DMS53 treated with DMSO at 0.1 percent for 48 hours (cell line): ENCODE measurements around the gene LYRM9.
"Not testable (repeated sequence)": the region's sequence is repeated elsewhere in the genome, so short reads cannot be mapped to it uniquely, and the experiment has no call there.

Experiments used
- DNase-seq: peaks from one replicate; lab custom pipeline; 2025; ENCODE audit not compliant: unreplicated experiment; lab: John Stamatoyannopoulos, UW

The LYRM9 gene

GRCh38 chr17:27878776-27879562 is 14.2 kb downstream of the LYRM9 start:
- no peak for DNase-seq

DNA sequence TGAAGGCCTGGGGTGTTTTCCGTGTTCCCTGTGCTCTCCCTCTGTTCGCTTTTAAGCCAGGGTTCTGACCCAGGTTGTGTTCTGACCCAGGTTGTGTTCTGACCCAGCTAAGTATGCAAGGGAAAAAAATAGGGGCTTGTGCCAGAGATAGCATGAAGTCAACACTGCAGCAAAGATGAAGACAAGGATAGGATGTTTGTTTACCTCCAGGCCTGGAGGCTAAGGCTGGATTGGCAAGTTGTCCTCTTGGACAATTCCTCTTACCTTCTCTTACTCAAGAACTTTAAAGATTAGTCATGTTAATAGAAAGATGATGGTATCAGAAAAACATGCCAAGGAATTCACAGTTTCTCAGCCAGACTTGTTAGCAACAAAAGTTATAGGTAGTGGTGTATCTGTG is 19.4 kb downstream of the LYRM9 start:
- DNase-seq = no peak

GRCh38 chr17:27873211-27873610 is 20.0 kb downstream of the LYRM9 start:
- DNase-seq = no peak

DNA sequence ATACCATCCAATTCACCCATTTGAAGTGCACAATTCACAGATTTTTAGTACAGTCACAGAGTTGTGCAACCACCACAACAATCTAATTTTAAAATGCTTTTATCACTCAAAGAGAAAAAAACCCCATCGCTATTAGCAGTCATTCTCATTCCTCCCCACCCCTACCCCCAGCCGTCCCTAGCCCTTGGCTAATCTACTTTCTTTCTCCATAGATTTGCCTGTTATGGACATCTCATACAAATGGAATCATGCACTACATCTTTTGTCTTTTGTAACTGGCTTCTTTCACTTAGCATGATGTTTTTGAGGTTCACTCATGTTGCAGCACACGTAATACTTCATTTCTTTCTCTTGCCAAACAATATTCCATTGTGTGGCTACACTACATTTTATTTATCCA is 20.4 kb downstream of the LYRM9 start:
- DNase-seq = no peak

GRCh38 chr17:27871407-27871806 is 21.8 kb downstream of the LYRM9 start:
- DNase-seq = no peak

- DNase-seq = no peak
Measured at GRCh38 chr17:27870345-27870744, 22.8 kb downstream of the LYRM9 start.

DNA sequence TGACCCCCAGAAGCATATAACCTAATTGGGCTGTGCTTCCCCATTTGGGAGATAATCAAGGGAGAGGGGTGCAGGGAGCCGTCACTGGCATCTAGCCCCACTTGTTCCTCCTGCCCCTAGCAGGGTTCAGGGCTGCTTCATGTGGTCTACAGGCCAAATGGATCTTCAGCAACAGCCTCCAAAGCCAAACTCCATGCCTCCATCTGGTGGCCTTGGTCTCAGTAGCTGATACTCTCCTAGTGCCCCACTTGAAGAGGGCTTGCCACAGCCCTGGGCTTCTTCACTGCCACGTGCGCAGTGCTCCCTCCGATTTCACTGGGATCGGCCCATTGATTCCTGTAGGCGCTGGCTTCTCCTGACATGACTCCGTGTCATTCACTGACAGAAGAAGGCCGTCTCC is 24.6 kb downstream of the LYRM9 start:
- no peak for DNase-seq

DNA sequence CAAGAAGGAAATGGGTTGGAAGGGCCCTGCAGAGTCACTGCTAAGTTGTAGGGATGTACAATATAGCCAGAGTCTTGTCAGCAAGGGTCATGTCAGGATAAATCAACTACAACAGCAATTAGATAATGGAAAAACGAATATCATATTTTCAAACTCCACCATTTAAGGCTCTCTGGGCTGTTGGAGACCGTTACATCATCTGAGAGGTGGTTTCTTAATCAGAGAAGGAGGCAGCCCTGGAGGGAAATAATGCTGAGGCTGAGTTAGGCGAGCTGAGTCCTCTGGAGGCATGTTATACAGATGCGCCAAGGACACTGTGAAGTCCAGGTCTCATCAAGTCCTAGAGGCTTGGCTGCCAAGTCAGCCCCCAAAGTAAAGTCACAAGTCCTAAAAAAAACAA is 30.3 kb downstream of the LYRM9 start:
- no peak for DNase-seq

DNA sequence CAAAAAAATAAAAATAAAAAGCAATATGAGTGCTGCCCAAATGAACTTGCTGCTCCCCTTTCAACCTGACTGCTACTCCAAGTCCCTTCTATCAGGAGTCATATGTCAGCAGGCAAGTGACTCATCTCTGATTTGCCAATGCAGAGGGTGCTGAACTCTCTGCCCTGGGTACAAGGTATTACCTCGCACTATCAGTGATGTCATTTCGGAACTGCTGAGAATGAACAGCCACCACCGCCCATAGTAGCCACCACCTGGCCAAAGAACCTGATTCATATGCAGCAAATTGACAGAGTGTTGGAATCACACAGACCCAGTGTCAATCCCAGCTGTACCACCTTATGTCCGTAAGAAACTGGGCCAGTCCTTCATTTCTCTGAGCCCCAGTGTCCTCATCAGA is 31.2 kb downstream of the LYRM9 start:
- DNase-seq = no peak

GRCh38 chr17:27860971-27861664 is 32.0 kb downstream of the LYRM9 start:
- no peak for DNase-seq

- no peak for DNase-seq
Measured at GRCh38 chr17:27858621-27859305, 34.4 kb downstream of the LYRM9 start.

- DNase-seq = no peak
Measured at GRCh38 chr17:27856676-27857432, 36.3 kb downstream of the LYRM9 start.

GRCh38 chr17:27855454-27855853 is 37.7 kb downstream of the LYRM9 start:
- no peak for DNase-seq

DNA sequence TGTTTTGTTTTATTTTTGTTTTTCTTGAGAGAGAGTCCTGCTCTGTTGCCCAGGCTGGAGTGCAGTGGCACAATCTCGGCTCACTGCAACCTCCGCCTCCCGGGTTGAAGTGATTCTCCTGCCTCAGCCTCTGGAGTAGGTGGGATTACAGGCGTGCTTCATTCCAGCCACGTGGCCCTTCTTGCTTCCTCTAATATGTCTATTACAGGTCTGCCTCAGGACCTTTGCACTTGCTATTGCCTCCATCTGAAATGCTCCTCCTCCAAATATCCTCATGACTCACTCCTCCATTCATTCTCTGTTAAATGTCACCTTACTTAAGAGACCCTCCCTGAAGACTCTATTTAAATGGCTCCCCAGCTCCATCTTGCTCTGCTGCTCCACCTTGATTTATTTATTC is 39.0 kb downstream of the LYRM9 start:
- DNase-seq = no peak

DNA sequence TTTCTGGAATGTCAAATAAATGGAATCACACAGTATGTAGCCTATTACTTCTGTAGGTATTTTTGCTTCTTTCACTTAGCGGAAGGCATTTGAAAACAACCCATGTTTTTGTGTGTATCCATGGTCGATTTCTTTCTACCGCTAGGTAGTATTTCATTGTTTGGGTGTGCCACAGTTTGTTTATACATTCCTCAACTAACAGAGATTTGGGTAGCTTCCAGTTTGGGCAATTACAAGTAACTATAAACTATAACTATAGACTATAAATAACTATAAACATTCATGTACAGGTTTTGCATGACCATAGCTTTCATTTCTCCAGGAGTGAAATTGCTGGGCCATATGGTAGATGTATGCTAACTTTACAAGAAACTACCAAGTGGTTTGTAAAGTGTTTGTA is 40.1 kb downstream of the LYRM9 start:
- DNase-seq = no peak

DNA sequence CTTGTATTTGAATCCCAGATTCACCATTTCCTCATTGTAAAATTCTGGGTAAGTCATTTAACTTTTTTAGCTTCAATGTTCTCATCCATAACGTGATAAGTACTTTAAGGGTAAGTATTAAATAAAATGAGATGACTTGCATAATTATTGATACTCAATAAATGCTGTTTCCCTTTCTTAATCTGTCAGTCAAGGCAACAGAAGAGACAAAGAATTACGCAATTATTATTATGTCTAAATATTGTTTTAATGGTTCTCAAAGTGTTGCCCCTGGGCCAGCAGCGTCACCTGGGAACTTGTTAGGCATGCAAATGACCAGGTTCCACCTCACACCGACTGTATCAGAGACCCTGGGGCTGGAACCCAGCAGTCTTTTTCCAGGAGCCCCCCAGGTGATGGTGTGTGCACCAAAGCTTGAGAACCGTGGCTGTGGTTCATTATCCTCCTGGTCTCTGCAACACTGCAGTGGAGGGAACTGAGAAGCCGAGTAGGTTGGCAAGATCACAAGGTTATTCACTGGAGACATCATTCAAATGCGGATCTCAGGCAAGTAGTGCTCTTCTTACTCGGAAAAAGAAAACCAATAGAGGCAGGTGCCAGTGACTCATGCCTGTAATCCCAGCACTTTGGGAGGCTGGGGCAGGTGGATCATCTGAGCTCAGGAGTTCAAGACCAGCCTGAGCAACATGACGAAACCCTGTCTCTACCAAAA is 43.5 kb downstream of the LYRM9 start:
- no peak for DNase-seq

DNA sequence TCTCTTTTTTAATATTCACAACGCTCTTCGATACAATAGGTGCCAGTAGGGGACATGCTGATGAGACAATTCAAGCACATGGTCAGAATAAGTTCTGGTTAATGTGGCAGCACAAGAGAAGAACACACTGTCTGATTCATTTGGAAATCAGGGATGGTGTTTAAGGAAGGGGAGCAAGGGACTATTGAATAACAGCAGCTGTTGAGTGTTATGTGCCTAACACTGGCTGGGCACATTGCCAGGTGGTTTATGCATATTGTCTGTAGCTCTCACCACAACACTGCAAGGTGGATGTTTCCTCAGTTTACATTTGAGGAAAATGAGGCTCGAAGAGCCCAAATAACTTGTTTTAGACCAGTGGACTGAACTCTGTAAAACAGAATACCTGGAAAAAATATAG is 44.2 kb downstream of the LYRM9 start:
- peak; percentile 39 for DNase-seq

DNA sequence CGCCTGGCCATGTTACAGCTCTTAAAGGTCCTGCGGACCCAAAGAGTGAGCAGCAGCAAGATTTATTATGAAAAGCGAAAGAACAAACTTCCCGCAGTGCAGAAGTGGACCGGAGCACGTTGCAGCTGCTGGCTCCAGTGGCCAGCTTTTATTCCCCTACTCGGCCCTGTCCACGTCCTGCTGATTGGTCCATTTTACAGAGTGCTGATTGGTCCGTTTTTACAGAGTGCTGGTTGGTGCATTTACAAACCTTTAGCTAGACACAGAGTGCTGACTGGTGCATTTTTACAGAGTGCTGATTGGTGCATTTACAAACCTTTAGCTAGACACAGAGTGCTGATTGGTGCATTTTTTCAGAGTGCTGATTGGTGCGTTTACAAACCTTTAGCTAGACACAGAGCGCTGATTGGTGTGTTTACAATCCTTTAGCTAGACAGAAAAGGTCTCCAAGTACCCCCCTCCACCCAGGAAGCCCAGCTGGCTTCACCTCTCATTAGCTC is 46.3 kb downstream of the LYRM9 start:
- DNase-seq = not testable (repeated sequence)

DNA sequence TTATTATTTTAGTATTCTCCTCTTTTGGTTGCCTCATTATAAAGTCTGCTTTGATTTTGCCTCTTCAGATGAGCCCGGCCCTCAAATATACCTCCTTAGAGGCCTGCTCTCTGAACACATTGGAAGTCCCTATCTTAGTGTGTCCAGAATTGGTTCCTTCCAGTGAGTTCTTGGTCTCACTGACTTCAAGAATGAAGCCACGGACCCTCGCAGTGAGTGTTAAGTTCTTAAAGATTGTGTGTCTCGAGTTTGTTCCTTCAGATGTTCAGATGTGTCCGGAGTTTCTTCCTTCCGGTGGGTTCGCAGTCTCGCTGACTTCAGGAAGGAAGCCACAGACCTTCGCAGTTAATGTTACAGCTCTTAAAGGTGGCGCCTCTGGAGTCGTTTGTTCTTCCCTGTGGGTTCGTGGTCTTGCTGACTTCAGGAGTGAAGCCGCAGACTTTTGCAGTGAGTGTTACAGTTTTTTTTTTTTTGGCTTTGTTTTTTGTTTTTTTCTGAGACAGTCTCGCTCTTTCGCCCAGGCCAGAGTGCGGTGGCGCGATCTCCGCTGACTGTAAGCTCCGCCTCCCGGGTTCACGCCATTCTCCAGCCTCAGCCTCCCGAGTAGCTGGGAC is 47.0 kb downstream of the LYRM9 start:
- no peak for DNase-seq
